Measurements from ENCODE around the gene OR56A5. TPM values are rescaled to one million over a fixed set of nuclear protein-coding genes. Genes with fewer than 3 reads are reported as not detected.

The OR56A5 gene
- total and polyA plus RNA-seq, 2 of the 13 experiments (the other 11 are each of a cell fraction or from before 2014, with no cell fraction given), result not detected

DNA sequence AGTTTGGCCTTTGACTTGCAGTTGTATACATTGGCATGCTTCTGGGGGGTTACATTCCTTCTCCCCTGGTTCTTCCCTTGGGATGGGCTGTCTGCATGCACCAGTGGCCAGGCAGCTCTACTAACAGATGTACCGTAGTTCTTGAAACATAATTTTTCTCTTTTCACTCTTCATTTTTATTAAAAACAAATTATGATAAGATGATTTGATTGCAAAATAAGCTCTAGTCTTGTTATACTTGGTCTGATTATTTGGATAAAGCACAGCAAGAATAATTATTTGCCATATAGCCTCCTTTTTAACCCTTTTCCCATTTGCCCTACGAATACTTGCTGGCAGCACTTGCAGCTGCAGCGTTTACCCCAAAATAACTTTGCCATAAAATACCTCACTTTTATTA is 12.7 kb downstream of the OR56A5 start:
- Histone ChIP-seq H3K27me3 (ENCODE audit: control insufficient read depth in 1 of 2, insufficient read depth in 2 of 2, low read length in 2 of 2) (no peaks in the 10 kb centered on the region), H2AFZ (ENCODE audit: low read length) (no peak overlapping the region), H3K79me2 (ENCODE audit: insufficient read depth, low read length) (no peaks in the 10 kb centered on the region), H3K36me3 (replicated peaks in 1 of 2; ENCODE audit: control insufficient read depth in 1 of 2, insufficient read depth in 2 of 2, low read length in 2 of 2) (no peaks in the 10 kb centered on the region), H3K27ac (ENCODE audit: extremely low read length, insufficient read depth, low read length) (no peak overlapping the region), H4K20me1 (ENCODE audit: insufficient read depth, low read length) (no peaks in the 10 kb centered on the region), H3K9me3 (ENCODE audit: low read length) (peaks cover 8% of the 10 kb centered on the region), H3K9ac (ENCODE audit: insufficient read depth, low read depth, low read length) (no peak overlapping the region), H3K4me2 (ENCODE audit: low read depth, low read length) (no peak overlapping the region), H3K4me3 (replicated peaks in 1 of 3; ENCODE audit: insufficient read depth in 1 of 3, low read depth in 2 of 3, low read length in 3 of 3) (no peak overlapping the region), H3K4me1 (ENCODE audit: insufficient read depth, low read length) (no peaks in the 10 kb centered on the region)
- BruUV-seq (replicated peaks), result no TSS peak
- 26% methylated on average over 3 of the region's 3 CpGs for WGBS (ENCODE audit: low lambda C conversion rate)
- CTCF ChIA-PET (ENCODE audit: low intra/inter-chr PET ratio, low total read pairs), result no interaction called here
- in situ Hi-C loops (cut with HindIII; ENCODE audit: extremely low pct_ligation_motif_present, low pct_unique_long_range_greater_than_20kb), result no loop called here
- TF ChIP-seq ZNF460 (CRISPR knock-in tag; IDR thresholded peaks at IDR 0.05; ENCODE audit: borderline replicate concordance) (no peak), AKAP8 (CRISPR knock-in tag; IDR thresholded peaks at IDR 0.05) (no peak), ZNF564 (CRISPR knock-in tag; IDR thresholded peaks at IDR 0.05) (no peak), ZFP36 (IDR thresholded peaks at IDR 0.05; ENCODE audit: borderline replicate concordance, low read depth, low read length, partially characterized antibody) (no peak), DPF2 (CRISPR knock-in tag; IDR thresholded peaks at IDR 0.05; ENCODE audit: borderline replicate concordance, low read depth) (no peak), ZNF44 (CRISPR knock-in tag; IDR thresholded peaks at IDR 0.05) (no peak), ZFP82 (CRISPR knock-in tag; IDR thresholded peaks at IDR 0.05; ENCODE audit: borderline replicate concordance) (no peak), SNRNP70 (IDR thresholded peaks at IDR 0.05; ENCODE audit: low read depth, low read length) (no peak), ZSCAN31 (CRISPR knock-in tag; IDR thresholded peaks at IDR 0.05; ENCODE audit: low read depth) (no peak), ONECUT2 (CRISPR knock-in tag; IDR thresholded peaks at IDR 0.05) (no peak), CREBL2 (CRISPR knock-in tag; IDR thresholded peaks at IDR 0.05; ENCODE audit: borderline replicate concordance) (no peak), ZNF432 (CRISPR knock-in tag; IDR thresholded peaks at IDR 0.05; ENCODE audit: borderline replicate concordance) (no peak), SIX1 (CRISPR knock-in tag; IDR thresholded peaks at IDR 0.05; ENCODE audit: borderline replicate concordance) (no peak), ZNF24 (IDR thresholded peaks at IDR 0.05) (no peak), TRIM24 (CRISPR knock-in tag; IDR thresholded peaks at IDR 0.05) (no peak), SYNCRIP (IDR thresholded peaks at IDR 0.05; ENCODE audit: insufficient read depth, low read depth, low read length) (no peak)
- TF ChIP-seq, protein P1, sequence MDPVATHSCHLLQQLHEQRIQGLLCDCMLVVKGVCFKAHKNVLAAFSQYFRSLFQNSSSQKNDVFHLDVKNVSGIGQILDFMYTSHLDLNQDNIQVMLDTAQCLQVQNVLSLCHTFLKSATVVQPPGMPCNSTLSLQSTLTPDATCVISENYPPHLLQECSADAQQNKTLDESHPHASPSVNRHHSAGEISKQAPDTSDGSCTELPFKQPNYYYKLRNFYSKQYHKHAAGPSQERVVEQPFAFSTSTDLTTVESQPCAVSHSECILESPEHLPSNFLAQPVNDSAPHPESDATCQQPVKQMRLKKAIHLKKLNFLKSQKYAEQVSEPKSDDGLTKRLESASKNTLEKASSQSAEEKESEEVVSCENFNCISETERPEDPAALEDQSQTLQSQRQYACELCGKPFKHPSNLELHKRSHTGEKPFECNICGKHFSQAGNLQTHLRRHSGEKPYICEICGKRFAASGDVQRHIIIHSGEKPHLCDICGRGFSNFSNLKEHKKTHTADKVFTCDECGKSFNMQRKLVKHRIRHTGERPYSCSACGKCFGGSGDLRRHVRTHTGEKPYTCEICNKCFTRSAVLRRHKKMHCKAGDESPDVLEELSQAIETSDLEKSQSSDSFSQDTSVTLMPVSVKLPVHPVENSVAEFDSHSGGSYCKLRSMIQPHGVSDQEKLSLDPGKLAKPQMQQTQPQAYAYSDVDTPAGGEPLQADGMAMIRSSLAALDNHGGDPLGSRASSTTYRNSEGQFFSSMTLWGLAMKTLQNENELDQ (CRISPR knock-in tag; IDR thresholded peaks at IDR 0.05; ENCODE audit: borderline replicate concordance), result no peak
- intact Hi-C loops (cut with micrococcal nuclease; ENCODE audit: unreplicated experiment), result no loop called here
- no peak for FAIRE-seq
- POLR2A ChIA-PET, result no interaction called here
- no peak for DNase-seq (ENCODE audit: low spot score)
- no peak for ATAC-seq
